DND-41 (cell line): ENCODE data around the gene SNRNP200.

ENCODE experiments used
- EZH2 ChIP-seq: IDR thresholded peaks from 3 replicates; pipeline ENCODE4 v1.6.1; 2012; ENCODE audit warnings: borderline replicate concordance, low read depth, mild to moderate bottlenecking, moderate library complexity, low read length, inconsistent platforms; ENCODE audit not compliant: severe bottlenecking
- TF ChIP-seq, protein P1 (sequence below): IDR thresholded peaks from 2 replicates; pipeline ENCODE4 v1.5.1; 2012; ENCODE audit warnings: borderline replicate concordance, low read length, moderate library complexity, mild to moderate bottlenecking; ENCODE audit not compliant: poor library complexity, severe bottlenecking; ENCODE audit errors: extremely low read depth

DNA sequence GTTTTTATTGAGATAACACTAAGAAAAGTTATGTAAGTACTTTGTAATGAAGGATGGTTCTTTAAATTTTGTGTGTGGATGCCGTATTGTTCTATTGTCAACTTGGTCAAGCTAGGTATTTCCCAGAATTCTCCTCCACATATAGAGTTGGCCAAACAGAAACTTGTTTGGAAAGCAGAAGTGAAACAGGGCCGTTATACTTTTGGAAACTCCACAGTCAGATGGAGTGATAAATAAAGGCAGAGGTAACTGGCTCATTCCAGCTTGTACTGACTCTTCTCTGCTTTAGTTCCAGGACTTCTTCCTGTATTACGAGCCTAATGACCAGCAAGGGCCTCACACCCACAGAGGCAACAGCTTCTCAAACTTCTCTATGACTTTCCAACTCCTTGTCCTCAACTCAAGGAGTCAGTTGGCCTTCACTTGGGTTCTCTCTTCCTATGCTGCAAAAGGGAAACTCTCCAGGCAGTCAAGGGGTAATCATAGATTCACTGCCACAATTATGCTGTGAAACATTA lies 80.3 kb downstream of the SNRNP200 start:
- TF ChIP-seq, protein P1, sequence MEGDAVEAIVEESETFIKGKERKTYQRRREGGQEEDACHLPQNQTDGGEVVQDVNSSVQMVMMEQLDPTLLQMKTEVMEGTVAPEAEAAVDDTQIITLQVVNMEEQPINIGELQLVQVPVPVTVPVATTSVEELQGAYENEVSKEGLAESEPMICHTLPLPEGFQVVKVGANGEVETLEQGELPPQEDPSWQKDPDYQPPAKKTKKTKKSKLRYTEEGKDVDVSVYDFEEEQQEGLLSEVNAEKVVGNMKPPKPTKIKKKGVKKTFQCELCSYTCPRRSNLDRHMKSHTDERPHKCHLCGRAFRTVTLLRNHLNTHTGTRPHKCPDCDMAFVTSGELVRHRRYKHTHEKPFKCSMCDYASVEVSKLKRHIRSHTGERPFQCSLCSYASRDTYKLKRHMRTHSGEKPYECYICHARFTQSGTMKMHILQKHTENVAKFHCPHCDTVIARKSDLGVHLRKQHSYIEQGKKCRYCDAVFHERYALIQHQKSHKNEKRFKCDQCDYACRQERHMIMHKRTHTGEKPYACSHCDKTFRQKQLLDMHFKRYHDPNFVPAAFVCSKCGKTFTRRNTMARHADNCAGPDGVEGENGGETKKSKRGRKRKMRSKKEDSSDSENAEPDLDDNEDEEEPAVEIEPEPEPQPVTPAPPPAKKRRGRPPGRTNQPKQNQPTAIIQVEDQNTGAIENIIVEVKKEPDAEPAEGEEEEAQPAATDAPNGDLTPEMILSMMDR = no peak
- no peak for TF ChIP-seq EZH2
